GM21515 (cell line): ENCODE data around the gene DLX1.
"Not testable (repeated sequence)": the region's sequence is repeated elsewhere in the genome, so short reads cannot be mapped to it uniquely, and the experiment has no call there.

Experiments
- ATAC-seq: cut with Tn5 transposase; IDR thresholded peaks from one replicate; pipeline ENCODE4 v1.9.1; 2021; ENCODE audit not compliant: unreplicated experiment

Gene DLX1

DNA sequence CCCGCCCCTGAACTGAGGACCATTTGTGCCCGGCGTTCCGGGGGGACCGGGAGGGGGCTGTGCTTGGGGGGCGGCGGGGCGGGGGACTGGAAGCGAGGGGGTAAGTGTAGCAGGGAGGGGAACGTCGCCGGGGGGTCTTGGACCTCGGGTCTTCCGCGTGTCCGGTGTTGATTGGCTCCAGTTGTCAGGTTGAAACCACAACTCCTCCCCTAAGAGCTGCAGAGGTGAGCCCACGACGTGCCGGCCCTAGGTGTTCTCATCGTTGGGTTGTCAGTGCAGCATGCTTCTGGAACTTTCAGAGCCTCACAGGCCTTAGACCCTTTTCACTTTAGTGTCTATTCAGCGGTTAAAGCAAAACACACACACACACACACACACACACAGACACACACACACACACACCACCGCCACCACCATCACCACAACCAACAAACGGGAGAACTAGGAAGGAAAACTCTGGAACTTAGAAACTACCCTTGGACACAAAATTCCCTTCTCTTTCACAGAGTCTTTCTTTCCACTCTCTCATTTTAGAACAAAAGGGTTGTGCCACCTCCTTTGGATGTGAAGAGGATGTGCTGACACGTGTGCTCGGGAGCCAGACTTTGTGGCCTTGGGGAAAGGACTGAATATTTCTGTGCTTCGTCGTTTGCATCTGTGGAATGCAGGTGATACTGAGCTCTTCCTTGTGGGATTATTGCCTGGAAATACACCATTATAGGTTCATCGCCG lies 24.1 kb downstream of the DLX1 start:
- ATAC-seq: no peak

DNA sequence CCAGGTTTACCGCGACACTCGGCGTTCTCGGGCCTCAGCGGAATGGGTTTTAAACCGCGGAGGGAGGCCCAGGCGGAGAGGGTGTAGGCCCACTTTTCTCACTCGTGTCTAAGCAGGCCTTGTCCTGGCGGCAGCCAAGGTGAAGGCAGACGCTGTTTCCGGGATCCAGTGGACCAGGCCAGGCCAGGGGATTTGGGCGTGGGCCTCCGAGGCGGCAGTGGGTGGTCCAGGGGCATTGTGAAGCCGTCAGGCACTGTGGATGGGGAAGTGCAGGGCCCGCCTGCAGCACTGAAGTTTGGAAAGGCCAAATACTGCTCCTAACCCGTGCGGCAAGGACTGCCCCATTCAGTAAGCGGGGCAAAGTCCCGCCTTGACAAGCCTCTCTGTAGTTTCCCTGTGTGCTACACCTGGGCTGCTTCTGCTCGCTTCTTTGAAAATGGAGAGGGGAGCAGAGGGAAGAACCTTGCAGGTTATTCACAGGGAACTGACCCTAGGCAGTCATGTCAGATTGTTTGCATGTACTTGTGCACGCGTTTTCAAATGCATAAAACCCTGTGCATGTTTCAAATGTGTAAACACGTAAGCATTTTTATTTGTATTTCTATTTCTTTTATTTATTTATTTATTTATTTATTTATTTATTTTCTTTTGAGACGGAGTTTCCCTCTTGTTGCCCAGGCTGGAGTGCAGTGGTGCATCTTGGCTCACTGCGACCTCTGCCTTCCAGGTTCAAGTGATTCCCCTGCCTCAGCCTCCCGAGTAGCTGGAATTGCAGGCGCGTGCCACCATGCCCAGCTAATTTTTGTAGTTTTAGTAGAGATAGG lies 24.9 kb downstream of the DLX1 start:
- ATAC-seq: no peak

DNA sequence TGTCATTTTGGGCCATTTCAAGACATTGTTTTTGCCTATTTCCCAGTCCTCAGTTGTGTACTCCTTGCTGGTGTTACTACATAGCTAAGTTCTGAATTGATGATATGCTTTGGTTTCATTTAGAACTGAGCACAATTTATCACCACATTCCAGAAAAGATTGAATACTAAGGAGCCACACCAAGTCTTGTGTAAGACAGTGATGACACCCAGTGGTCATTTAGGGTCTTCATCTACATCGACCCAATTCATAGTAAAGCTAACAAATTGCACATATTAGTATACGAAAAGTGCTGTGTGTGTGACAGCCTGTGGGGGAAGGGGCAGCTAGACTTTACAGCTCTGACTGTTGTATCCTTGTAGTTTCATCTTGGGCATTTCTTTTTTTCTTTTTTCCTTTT lies 28.3 kb downstream of the DLX1 start:
- no peak for ATAC-seq

DNA sequence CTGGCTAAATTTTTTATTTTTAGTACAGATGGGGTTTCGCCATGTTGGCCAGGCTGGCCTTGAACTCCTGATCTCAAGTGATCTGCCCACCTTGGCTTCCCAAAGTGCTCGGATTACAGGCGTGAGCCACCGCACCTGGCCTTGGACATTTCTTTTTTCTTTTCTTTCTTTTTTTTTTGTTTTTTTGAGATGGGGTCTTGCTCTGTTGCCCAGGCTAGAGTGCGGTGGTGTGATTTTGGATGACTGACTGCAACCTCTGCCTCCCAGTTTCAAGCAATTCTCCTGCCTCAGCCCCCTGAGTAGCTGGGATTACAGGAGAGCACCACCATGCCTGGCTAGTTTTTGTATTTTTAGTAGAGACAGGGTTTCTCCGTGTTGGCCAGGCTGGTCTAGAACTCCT lies 28.9 kb downstream of the DLX1 start:
- not testable (repeated sequence) for ATAC-seq

DNA sequence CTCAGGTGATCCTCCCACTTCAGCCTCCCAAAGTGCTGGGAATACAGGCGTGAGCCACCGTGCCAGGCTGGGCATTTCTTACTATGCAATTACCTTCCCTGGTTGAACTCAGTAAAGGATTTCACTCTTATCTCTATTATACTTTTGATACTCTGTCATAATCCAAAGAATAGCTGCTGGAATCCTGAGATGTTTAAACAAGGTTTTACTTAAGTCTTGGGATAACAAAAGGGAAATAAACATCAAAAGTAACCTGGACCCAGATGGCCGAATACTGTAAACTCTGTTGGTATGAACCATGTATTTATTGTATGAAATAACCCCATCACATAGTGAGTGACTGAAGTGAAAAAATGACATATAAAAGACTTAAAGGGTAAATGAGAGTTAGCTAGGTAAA lies 29.3 kb downstream of the DLX1 start:
- no peak for ATAC-seq

DNA sequence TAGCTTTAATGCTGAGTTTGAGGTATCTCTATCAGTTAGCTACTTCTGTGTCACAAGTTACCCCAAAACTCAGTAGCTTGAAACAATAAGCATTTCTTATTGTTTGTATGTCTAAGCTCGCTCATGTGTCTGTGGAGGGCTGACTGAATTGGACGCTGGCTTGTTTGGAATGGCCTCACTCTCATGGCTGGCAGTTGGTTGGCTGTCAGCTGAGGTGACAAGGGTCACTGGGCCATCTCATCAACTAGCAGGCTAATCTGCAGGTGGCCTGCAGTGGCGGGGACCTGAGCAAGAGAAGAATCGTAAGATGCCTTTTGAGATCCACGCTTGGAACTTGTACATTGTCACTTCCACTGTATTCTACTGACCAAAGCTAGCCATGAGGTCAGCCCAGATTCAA lies 30.8 kb downstream of the DLX1 start:
- ATAC-seq: no peak

DNA sequence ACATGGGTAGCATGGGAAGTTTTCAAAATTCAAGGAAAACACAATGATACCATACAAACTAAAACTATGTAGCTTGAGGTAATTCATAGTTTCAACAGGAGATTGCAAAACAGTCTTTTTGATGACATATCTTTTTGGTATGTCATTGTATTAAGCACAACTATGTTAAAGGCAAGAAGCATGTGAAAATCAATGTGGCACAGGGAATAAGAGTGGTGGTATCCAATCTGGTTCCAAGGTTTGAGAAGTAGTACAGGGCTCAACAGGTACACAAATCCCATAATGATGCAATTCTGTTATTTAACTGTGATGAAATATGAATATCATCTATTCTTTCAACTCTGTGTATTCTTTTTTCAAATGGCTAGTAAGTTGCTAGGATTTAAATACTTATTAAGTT lies 33.8 kb downstream of the DLX1 start:
- ATAC-seq: no peak

DNA sequence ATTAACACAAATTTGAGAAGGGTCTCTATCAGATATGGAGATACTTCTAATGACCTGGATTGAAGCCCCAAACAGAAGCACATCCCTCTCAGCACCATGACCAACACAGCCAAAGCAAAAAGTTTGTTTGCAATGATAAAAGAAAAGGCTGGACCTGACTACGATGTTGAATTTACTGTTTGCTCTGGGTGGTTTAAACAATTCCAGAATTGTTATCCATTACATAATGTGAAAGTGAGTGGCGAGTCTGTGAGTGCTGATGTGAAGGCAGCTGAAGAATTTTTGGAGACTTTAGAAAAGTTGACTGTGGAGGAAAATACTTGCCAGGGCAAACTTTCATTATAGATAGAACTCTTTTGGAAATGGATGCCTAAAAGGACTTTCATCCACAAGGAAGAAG lies 34.8 kb downstream of the DLX1 start:
- no peak for ATAC-seq

DNA sequence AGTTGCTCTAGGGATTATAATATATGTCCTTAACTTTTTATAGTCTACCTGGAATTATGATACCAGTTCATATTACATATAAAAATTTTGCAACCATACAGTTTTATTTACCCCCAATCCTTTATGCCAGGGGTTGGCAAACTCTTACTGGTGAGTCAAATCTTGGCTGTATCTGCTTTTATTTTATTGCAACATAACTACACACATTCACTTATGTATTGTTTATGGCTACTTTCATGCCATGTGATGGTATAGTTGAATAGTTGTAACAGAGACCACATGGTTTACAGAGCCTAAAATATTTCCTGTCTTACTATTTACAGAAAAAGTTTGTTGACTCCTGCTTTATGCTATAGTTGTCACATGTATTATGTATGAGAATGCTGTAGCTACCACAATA lies 43.2 kb downstream of the DLX1 start:
- ATAC-seq: no peak

DNA sequence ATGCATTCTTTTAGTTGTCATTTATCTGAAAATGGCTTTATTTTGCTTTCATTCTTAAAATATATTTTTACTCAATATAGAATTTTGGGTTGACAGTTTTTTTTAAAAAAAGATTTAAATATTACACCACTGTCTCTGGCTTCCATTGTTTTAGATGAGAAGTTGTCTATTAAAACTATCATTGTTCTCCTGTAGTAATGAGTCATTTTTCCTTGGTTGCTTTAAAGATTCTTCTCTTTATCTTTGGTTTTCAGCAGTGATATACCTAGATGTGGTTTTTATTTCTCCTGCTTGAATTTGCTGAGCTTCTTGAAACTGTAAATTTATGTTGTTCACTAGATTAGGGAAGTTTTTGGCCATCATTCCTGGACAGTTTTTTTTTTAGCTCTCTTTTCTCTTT lies 44.1 kb downstream of the DLX1 start:
- no peak for ATAC-seq

DNA sequence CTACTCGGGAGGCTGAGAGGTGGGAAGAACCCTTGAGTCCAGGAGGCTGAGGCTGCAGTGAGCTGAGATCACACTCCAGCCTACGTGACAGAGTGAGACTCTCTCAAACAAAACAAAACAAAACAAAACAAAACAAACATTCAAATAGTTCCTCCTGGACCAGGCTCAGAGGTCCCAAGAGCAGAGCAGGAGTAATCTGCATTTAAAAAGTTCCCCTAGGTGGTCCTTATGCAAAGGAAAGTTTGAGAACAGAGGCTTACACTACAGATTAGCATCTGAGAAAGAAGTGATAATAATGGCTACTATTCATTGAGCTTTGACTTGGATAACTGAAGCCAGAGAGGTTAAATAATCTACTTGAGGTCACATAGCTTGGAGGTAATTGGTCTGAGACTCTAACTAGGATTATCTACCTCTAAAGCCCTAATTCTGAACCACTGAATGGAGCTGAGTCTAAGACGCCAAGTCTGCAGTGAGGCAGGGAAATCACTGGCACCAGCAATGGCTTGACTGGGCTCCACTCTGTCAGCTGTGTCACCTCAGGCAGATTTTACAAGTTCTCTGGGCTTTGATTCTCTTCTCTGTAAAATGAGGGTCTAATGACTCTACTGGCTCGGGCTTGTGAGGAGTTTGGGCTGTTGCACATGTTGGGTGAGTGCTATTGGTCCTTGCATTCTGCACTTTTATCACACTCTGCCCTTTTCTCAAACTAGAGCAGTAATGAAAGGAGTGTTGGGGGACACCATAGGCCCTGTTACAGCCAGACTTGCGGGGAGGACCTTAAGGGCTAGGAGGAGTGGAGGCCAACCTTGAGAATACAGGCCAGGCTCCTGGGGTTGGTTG lies 46.6 kb downstream of the DLX1 start:
- no peak for ATAC-seq

DNA sequence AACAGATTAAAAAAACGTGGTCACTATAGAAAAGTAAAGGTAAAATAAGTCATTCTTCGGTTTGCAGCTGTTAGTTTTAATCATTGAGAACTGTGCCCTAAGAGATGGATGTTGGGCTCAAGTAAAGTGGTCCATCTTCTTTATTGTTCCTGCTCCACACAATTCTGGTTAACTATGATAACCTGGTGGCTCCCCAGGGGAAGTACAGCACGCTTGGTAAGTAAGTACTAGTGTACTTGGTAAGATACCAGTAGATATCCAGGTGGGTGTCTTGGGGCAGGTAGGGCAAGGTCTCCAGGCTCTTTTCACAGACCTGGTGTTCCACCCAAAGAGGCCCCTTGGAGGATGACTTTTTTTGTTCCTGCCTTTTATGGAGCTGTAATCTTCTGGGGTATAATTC lies 49.0 kb downstream of the DLX1 start:
- ATAC-seq: no peak

DNA sequence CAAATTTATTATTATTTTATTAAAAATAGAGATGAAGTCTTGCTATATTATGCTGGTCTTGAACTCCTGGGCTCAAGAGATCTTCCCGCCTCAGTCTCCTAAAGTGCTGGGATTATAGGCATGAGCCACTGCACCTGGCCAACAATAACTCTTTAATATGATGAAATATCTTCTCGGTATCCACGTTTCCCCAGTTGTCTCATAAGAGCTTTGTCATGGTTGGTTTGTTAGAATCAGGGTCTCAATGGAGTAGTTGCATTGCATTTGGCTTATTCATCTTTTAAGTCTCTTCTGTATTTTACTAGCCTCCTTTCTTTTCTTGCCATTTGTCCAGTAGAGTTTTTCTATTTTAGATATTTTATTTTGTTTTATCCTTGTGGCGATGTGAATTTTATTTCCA lies 50.1 kb downstream of the DLX1 start:
- no peak for ATAC-seq

DNA sequence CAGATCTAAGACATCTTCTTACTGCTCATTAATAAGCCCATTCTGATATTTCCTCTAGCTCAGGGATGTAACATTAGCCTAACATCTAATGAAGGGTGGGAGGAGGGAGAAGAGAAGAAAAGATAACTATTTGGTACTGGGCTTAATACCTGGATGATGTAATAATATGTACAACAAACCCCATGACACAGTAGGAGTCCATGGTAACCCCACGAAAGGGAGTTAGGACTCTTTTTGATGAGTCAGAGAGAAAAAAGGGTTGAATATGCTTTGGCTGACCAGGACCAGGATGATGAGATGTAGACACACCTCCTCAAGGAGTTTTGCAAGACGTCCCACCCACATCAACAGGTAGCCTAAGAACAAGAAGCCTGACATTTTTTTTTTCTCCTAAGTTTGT lies 51.8 kb downstream of the DLX1 start:
- ATAC-seq: no peak

DNA sequence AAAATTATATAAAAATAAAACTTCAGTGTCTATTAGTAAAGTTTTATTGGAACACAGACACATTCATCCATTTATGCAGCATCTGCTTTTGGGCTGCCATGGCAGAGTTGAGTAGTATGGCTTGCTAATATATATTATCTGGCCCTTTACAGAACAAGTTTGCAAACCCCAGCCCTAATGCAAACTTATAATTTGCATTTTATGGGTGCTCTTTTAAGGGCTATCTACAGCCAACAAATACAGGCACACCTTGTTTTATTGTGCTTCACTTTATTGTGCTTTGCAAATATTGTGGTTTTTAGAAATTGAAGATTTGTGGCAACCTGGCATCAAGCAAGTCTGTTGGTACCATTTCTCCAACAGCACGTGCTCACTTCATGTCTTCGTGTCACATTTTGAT lies 52.6 kb downstream of the DLX1 start:
- ATAC-seq: no peak

DNA sequence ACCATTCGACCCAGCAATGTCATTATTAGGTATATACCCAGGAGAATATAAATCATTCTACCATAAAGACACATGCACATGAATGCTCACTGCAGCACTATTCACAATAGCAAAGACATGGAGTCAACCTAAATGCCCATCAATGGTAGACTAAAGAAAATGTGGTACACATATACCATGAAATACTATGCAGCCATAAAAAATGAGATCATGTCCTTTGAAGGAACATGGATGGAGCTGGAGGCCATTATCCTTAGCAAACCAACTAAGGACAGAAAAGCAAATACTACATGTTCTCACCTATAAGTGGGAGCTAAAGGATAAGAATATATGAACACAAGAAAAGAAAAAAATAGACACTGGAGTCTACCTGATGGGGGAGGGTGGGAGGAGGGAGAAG lies 53.4 kb downstream of the DLX1 start:
- not testable (repeated sequence) for ATAC-seq
